ENCODE measurements around the gene ITGB1BP2.
"Not testable (repeated sequence)": the region's sequence is repeated elsewhere in the genome, so short reads cannot be mapped to it uniquely, and the experiment has no call there.

Gene ITGB1BP2

DNA sequence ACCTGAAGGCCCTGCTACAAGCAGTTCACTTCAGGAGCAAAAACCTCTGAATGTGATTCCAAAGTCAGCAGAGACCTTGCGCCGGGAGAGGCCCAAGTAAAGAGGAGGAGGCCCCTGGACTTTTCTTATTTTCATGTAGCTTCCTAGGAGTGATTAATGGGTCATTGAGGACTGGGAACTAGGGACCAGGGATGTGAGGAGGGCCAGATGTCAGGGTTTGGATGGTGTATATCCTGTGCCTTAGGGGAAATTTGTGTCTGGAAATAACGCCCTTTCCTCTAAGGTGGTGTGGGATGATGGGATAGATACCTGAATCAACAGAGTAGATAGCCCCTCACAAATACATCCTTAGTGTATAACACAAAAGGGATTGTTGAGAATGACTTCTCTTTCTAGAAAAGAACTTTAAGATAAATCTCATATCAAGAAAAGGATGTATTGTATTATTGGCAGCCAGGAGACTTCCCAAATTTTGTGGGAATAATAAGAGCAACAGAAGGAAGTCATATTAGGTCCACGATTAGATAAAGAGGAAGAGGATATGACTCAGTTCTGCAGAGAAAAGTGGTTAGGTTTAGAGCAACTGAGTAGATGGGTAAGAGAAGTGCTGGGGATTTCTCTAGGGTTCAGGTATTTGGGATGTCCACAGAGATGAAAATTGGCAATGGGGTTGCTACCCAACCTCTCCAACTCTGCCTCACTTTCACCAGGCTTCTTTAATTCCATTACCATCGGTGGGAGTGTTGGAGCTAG is 1.1 kb downstream of the ITGB1BP2 start:
- no peak for DNase-seq

DNA sequence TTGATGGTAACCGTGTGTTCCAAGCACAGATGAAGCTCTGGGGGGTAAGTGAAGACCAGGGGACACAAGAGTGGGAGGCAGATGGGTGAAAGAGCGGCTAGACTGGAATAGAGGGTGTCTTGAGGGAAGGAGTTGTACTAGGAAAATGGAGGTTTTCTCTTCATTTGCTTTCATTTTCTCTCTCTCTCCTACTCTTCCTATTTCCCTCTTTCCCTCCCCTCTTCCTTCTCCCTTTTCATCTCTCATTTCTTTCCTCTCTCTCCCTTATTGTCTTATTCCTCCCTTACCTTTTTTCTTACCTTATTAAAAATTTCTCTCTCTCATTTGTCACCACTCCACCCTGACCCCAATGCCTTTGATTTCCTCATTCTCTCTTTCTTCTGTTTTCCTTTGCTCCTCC is 3.0 kb downstream of the ITGB1BP2 start:
- no peak for DNase-seq

DNA sequence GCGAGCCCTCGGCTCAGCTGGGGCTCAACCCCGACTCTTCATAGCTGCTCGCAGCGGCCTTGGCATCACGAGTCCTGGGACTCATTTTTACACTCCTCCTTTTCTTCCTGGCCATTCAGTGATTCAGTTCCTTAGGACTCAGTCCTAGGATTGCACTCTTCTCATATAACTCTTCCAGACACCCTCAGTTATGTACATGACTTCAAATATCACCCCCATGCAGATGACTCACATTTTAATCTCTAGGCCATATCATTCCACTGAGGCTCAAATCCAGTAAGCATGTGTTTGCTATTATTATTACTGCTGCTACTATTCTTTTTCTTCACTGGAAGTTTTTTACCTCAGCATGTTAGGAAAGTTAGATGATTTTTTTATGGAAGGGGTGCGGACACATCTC is 14.4 kb downstream of the ITGB1BP2 start:
- no peak for DNase-seq

DNA sequence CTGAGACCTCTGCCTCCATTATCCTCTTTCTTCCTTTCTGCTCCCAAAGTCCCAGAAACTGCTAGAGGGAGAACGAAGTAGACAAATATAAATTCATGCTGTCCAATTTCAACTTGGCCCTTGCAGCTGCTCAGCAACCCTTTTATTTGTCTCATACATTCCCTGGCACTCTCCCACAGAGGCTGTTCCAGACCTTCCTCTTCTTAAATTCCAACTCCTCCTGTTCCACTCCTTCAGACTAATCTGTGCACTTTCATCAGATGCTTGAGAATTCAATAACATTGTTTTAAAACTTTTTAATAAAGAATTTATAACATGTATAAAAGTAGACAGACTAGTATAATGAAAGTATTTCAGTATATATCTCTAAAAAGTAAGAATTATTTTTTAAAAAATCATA is 15.4 kb downstream of the ITGB1BP2 start:
- DNase-seq = not testable (repeated sequence)

DNA sequence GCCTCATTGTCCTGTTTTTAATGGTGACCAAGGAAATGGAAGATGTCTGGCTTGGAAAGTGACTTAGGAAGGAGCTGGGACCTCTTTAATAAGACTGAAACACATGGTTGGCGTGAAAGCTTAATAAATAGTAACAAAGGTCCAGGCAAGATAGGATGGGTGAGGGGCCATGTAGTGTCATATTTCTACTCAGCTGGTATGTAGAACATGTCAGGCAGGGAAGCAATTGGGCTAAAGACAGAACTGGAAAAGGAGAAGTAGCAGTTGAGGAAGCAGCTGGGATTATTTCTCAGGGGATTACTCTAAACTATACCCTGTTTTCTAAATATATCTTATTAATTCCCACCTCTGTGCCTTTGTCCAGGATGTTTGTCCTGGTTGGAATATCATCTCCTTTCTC is 18.6 kb downstream of the ITGB1BP2 start:
- DNase-seq = no peak

DNA sequence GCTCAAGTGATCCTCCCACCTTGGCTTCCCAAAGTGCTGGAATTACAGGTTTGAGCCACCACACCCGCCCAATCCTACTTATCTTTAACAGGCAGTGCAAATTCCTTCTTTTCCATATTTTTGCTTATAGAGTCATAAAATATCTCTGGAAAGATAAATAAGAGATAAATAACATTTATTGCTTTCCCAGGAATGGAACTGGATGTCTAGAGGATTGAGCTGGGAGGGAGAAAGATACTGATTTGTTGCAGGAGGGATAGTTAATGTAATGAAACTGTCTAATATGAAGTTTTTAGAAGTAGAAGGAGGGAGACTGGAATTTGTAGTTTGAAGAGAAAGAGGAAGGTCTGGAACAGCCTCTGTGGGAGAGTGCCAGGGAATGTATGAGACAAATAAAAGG is 20.2 kb downstream of the ITGB1BP2 start:
- no peak for DNase-seq

DNA sequence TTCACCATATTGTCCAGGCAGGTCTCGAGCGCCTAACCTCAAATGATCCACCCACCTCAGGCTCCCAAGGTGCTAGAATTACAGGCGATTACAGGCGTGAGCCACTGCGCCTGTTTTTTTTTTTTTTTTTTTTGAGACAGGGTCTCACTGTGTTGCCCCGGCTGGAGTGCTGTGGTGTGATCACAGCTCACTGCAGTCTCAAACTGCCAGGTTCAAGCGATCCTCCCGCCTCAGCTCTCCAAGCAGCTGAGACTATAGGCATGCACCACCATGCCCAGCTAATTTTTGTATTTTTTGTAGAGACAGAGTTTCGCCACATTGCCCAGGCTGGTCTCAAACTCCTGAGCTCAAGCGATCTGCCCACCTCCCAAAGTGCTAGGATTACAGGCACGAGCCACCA is 22.9 kb downstream of the ITGB1BP2 start:
- DNase-seq = not testable (repeated sequence)

DNA sequence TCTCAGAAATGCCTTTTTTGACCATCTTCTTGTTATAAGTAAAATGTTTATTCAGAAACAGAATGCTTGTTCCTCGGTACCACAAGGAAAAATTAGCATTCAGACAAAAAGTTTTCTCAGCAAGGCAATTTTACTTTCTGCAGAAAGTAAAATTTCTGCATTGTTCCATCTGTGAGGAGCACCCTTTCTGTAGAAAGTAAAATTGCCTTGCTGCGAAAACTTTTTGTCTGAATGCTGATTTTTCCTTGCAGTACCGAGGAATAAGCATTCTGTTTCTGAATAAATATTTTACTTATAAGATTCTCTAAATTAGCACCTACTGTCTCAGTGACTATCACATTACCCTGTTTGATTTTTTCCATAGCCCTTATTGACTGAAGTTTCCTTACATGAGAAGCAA is 24.8 kb downstream of the ITGB1BP2 start:
- no peak for DNase-seq

DNA sequence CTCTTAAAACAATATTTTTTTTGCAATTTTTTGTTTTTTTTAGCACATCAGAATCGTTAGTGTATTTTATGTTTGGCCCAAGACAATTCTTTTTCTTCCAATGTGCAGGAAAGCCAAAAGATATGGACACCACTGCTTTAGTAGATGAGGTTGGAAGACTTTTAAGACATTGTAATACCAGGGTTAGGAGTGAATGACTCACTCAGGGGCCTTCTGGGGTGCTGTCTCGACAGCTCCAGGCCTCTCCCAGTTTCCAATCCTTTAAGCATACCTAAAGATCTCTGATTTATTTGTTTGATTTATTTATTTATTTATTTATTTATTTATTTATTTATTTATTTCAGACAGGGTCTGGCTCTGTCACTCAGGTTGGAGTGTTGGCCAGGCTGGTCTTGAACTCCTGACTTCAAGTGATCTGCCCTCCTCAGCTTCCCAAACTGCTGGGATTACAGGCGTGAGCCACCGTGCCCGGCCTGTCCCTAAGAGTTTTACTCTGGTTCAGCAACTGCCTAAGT is 47.7 kb downstream of the ITGB1BP2 start:
- not testable (repeated sequence) for DNase-seq

DNA sequence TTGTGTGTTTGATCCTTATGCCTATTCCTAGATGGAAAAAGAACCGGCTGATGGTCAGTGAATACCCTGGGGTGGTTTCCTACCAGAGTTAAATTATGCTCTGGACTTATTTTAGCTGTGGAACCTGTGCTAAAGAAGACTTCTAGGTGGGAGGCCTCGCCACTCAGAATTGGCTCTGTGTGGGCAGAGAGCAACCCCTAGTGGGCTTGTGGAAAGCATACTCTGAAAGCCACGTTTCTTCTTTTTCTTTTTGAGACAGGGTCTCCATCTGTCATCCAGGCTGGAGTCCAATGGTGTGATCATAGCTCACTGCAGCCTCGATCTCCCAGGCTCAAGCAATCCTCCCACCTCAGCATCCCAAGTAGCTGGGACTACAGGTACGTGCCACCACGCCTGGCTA is 48.3 kb downstream of the ITGB1BP2 start:
- not testable (repeated sequence) for DNase-seq

DNA sequence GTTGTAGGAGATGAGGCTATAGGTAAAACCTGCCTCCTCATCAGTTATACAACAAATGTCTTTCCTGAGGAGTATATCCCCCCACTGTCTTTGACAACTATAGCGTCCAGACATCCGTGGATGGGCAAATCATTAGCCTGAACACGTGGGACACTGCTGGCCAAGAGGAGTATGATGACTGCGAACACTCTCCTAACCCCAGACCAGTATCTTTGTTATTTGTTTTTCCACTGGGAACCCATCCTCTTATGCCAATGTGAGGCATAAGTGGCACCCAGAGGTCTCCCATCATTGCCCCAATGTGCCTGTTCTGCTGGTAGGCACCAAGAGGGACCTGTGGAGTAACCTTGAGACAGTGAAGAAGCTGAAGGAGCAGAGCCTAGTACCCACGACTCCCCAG is 50.9 kb downstream of the ITGB1BP2 start:
- not testable (repeated sequence) for DNase-seq

Data from stimulated activated CD4-positive, alpha-beta T cell treated with anti-CD3 and anti-CD28 coated beads, Interleukin-4, amount 100 ng/mL, for 4 hours (primary cell).